GM23338 (cell line): Measurements from ENCODE around the gene SLC6A12. TPM values are rescaled to one million over a fixed set of nuclear protein-coding genes. Genes with fewer than 3 reads are reported as not detected.

Experiments
- ATAC-seq: fragments of 200-7000 bp; cut with Tn5 transposase; 3 replicates; pipeline ENCODE4 v1.9.1; 2020
- DNase-seq: peaks from one replicate; pipeline ENCODE4 v3.0.0-alpha.2; 2015; ENCODE audit warnings: low spot score
- H2AFZ ChIP-seq: fragments of 200-600 bp; sonication (generic); 2 replicates; pipeline ENCODE4 v1.8.0; 2016; ENCODE audit warnings: antibody characterized with exemption, mild to moderate bottlenecking, moderate library complexity
- H3F3A ChIP-seq: fragments of 200-600 bp; sonication (generic); replicated peaks from 2 replicates; pipeline ENCODE4 v1.8.0; 2017; ENCODE audit warnings: antibody characterized with exemption, mixed run types, low read depth
- H3K27ac ChIP-seq: fragments of 200-600 bp; sonication (generic); 2 replicates; pipeline ENCODE4 v1.6.1; 2016; ENCODE audit warnings: low read depth
- H3K27me3 ChIP-seq: fragments of 200-600 bp; sonication (generic); 2 replicates; pipeline ENCODE4 v1.8.0; 2016; ENCODE audit warnings: mild to moderate bottlenecking, mixed run types, moderate library complexity; ENCODE audit not compliant: insufficient read depth
- H3K36me3 ChIP-seq: fragments of 200-600 bp; sonication (generic); 2 replicates; pipeline ENCODE4 v1.8.0; 2016; ENCODE audit warnings: mild to moderate bottlenecking; ENCODE audit not compliant: insufficient read depth
- H3K4me1 ChIP-seq: fragments of 200-600 bp; sonication (generic); 2 replicates; pipeline ENCODE4 v1.8.0; 2016; ENCODE audit warnings: mild to moderate bottlenecking, moderate library complexity; ENCODE audit not compliant: insufficient read depth
- H3K4me2 ChIP-seq: fragments of 200-600 bp; sonication (generic); 2 replicates; pipeline ENCODE4 v1.7.1; 2017; ENCODE audit warnings: mixed run types
- H3K4me3 ChIP-seq: fragments of 200-600 bp; sonication (generic); 2 replicates; pipeline ENCODE4 v1.6.1; 2016; ENCODE audit warnings: mixed run types
- H3K79me2 ChIP-seq: fragments of 200-600 bp; sonication (generic); replicated peaks from 2 replicates; pipeline ENCODE4 v1.8.0; 2017; ENCODE audit warnings: mild to moderate bottlenecking; ENCODE audit not compliant: insufficient read depth
- H3K9me2 ChIP-seq: fragments of 200-600 bp; sonication (generic); 2 replicates; pipeline ENCODE4 v1.8.0; 2017; ENCODE audit not compliant: insufficient read depth
- H4K20me1 ChIP-seq: fragments of 200-600 bp; sonication (generic); replicated peaks from 2 replicates; pipeline ENCODE4 v1.8.0; 2017; ENCODE audit warnings: mild to moderate bottlenecking; ENCODE audit not compliant: insufficient read depth
- H3K27ac Mint-ChIP-seq: 2 replicates; pipeline ENCODE4 v1.8.0; 2020; ENCODE audit warnings: inconsistent platforms, mild to moderate bottlenecking, moderate library complexity, mixed read lengths
- H3K27me3 Mint-ChIP-seq: 3 replicates; pipeline ENCODE4 v1.8.0; 2022; ENCODE audit warnings: low read depth, mild to moderate bottlenecking, moderate library complexity, mixed read lengths, inconsistent platforms; ENCODE audit not compliant: insufficient read depth, poor library complexity
- H3K36me3 Mint-ChIP-seq: 3 replicates; pipeline ENCODE4 v1.8.0; 2021; ENCODE audit warnings: low read depth, mild to moderate bottlenecking, inconsistent platforms, moderate library complexity, mixed read lengths
- H3K4me1 Mint-ChIP-seq: 3 replicates; pipeline ENCODE4 v1.8.0; 2020; ENCODE audit warnings: mild to moderate bottlenecking, inconsistent platforms, mixed read lengths
- H3K4me3 Mint-ChIP-seq: 3 replicates; pipeline ENCODE4 v1.8.0; 2021; ENCODE audit warnings: moderate library complexity, mild to moderate bottlenecking, inconsistent platforms, mixed read lengths
- H3K9me3 Mint-ChIP-seq: 3 replicates; pipeline ENCODE4 v1.8.0; 2020; ENCODE audit warnings: moderate library complexity, mild to moderate bottlenecking, inconsistent platforms, mixed read lengths
- CREB1 ChIP-seq: fragments of 250-450 bp; sonication (Bioruptor Pico); IDR thresholded peaks from 2 replicates; pipeline ENCODE4 v1.5.0; 2020; ENCODE audit warnings: low read depth, mild to moderate bottlenecking, moderate library complexity
- EZH2 ChIP-seq: fragments of 200-600 bp; sonication (generic); IDR thresholded peaks from one replicate; pipeline ENCODE4 v1.8.0; 2017; ENCODE audit warnings: antibody characterized with exemption, mild to moderate bottlenecking, low read depth; ENCODE audit not compliant: unreplicated experiment
- EZH2phosphoT487 ChIP-seq: fragments of 200-600 bp; sonication (generic); IDR thresholded peaks from one replicate; pipeline ENCODE4 v1.8.1; 2018; ENCODE audit warnings: antibody characterized with exemption; ENCODE audit not compliant: unreplicated experiment
- JUNB ChIP-seq: IDR thresholded peaks from one replicate; pipeline ENCODE4 v1.6.1; 2016; ENCODE audit warnings: antibody characterized with exemption; ENCODE audit not compliant: unreplicated experiment
- NANOG ChIP-seq: IDR thresholded peaks from 2 replicates; pipeline ENCODE4 v1.6.1; 2016; ENCODE audit warnings: antibody characterized with exemption, borderline replicate concordance
- POLR2AphosphoS5 ChIP-seq: IDR thresholded peaks from 2 replicates; pipeline ENCODE4 v1.6.1; 2016; ENCODE audit warnings: antibody characterized with exemption, low read depth
- STAT1 ChIP-seq: IDR thresholded peaks from one replicate; pipeline ENCODE4 v1.6.1; 2016; ENCODE audit warnings: antibody characterized with exemption; ENCODE audit not compliant: unreplicated experiment
- ZNF114 ChIP-seq: fragments of 250-450 bp; sonication (Bioruptor Pico); IDR thresholded peaks from 2 replicates; pipeline ENCODE4 v1.5.0; 2020; ENCODE audit warnings: mild to moderate bottlenecking, moderate library complexity
- ZNF331 ChIP-seq: fragments of 250-450 bp; sonication (Bioruptor Pico); IDR thresholded peaks from 2 replicates; pipeline ENCODE4 v1.5.0; 2020; ENCODE audit warnings: low read depth, mild to moderate bottlenecking, moderate library complexity
- polyA plus RNA-seq: library from polyadenylated mRNA; unstranded; fragments of >200 nt; fragmentation: Nextera tagmentation; extraction: Ambion mirVana; gene quantifications from 2 replicates; pipeline ENCODE4 v1.2.1, GENCODE V29; 2016
- total RNA-seq: library from RNA; depleted of rRNA; stranded (reverse); fragments of >200 nt; shearing (Covaris generic); gene quantifications from 2 replicates; pipeline ENCODE4 v1.2.3, GENCODE V29; 2014
- TF ChIP-seq, protein P1 (sequence below), 2 experiments: fragments of 200-600 bp in 1 of 2; sonication (generic) in 1 of 2; conservative IDR thresholded peaks; 2 replicates each; pipeline versions ENCODE4 v1.5.1 to v1.6.1; 2016 to 2017; ENCODE audit warnings: antibody characterized with exemption in 2 of 2, low read depth in 2 of 2, mild to moderate bottlenecking in 2 of 2, moderate library complexity in 1 of 2
- TF ChIP-seq, protein P2 (sequence below): fragments of 250-450 bp; sonication (Bioruptor Pico); IDR thresholded peaks from 2 replicates; pipeline ENCODE4 v1.5.0; 2020; ENCODE audit warnings: mild to moderate bottlenecking, moderate library complexity
- TF ChIP-seq, protein P3 (sequence below): IDR thresholded peaks from one replicate; pipeline ENCODE4 v1.6.1; 2018; ENCODE audit warnings: antibody characterized with exemption; ENCODE audit not compliant: unreplicated experiment
- TF ChIP-seq, protein P4 (sequence below): IDR thresholded peaks from 2 replicates; pipeline ENCODE4 v1.6.1; 2016; ENCODE audit warnings: antibody characterized with exemption

SLC6A12 gene
- total and polyA plus RNA-seq, 2 experiments from 2014 or later, result 0.56 TPM; not detected in 1

DNA sequence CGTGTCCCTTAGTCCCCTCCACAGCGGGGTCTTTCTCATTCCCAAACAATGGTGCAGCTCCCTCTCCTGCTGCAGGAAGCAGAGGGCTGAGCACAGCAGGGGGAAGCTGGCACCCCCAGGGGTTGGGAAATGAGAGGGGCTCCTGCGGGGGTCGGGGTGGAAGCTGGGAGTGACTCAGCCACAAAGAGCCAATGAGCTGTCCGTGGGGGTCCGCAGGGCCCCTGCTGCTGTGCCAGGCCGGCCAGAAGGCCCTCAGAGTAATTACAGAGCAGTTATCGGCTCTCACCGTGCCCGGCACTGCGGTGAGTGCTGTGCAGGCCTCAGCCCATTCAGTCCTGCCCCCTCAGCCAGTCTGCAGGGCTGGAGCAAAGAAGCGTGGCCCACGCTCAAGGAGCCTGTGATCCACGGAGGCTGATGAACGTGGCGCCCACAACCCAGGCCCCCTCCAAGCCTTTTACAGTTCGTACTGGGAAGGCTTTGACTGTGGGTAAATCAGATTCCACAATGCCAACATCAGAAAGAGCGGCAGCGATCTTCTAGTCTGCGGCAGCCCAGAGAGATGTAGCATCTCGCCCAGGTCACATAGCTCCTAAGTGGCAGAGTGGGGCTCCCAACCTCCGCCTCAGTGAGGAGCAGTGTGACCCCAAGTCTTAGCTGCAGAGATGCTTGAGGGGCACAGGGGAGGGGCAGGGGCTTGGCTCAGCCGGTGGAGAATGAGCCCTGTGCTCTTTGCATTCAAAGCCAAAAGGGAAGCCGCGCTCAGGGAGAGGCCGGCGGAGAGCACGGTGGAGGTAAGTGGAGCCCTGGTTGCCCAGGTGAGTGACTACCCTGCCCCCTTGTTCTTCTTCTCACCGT lies 43.4 kb downstream of the SLC6A12 start:
- no peaks in the 10 kb centered on the region; the same call in 2 of the 3 replicates for H3K9me3 Mint-ChIP-seq
- H3K4me1 ChIP-seq, result peaks cover 14% of the 10 kb centered on the region; the same call in 1 of the 2 replicates
- no peak for DNase-seq

More for the DNA sequence above, 43.4 kb downstream of the SLC6A12 start:
- Mint-ChIP-seq H3K4me1 (peaks cover 60% of the 10 kb centered on the region), H3K27me3 (peaks cover 24% of the 10 kb centered on the region), H3K27ac (no peak overlapping the region), H3K4me3 (no peak overlapping the region; the same call in 2 of the 3 replicates), H3K36me3 (no peaks in the 10 kb centered on the region)
- Histone ChIP-seq H2AFZ (no peak overlapping the region), H3K9me2 (no peaks in the 10 kb centered on the region), H3K4me3 (no peak overlapping the region), H4K20me1 (no peaks in the 10 kb centered on the region), H3K27ac (no peak overlapping the region), H3K27me3 (no peaks in the 10 kb centered on the region), H3K36me3 (no peaks in the 10 kb centered on the region), H3F3A (no peaks in the 10 kb centered on the region), H3K79me2 (no peaks in the 10 kb centered on the region), H3K4me2 (no peak overlapping the region)
- peak; percentile 11 for ATAC-seq
- no peak for TF ChIP-seq NANOG
- no peak for TF ChIP-seq POLR2AphosphoS5
- no peak for TF ChIP-seq EZH2phosphoT487
- TF ChIP-seq, protein P1, sequence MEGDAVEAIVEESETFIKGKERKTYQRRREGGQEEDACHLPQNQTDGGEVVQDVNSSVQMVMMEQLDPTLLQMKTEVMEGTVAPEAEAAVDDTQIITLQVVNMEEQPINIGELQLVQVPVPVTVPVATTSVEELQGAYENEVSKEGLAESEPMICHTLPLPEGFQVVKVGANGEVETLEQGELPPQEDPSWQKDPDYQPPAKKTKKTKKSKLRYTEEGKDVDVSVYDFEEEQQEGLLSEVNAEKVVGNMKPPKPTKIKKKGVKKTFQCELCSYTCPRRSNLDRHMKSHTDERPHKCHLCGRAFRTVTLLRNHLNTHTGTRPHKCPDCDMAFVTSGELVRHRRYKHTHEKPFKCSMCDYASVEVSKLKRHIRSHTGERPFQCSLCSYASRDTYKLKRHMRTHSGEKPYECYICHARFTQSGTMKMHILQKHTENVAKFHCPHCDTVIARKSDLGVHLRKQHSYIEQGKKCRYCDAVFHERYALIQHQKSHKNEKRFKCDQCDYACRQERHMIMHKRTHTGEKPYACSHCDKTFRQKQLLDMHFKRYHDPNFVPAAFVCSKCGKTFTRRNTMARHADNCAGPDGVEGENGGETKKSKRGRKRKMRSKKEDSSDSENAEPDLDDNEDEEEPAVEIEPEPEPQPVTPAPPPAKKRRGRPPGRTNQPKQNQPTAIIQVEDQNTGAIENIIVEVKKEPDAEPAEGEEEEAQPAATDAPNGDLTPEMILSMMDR (conservative IDR thresholded peaks at IDR 0.05; ENCODE audit: low read depth in 2 of 2), result no peak
- TF ChIP-seq, protein P2, sequence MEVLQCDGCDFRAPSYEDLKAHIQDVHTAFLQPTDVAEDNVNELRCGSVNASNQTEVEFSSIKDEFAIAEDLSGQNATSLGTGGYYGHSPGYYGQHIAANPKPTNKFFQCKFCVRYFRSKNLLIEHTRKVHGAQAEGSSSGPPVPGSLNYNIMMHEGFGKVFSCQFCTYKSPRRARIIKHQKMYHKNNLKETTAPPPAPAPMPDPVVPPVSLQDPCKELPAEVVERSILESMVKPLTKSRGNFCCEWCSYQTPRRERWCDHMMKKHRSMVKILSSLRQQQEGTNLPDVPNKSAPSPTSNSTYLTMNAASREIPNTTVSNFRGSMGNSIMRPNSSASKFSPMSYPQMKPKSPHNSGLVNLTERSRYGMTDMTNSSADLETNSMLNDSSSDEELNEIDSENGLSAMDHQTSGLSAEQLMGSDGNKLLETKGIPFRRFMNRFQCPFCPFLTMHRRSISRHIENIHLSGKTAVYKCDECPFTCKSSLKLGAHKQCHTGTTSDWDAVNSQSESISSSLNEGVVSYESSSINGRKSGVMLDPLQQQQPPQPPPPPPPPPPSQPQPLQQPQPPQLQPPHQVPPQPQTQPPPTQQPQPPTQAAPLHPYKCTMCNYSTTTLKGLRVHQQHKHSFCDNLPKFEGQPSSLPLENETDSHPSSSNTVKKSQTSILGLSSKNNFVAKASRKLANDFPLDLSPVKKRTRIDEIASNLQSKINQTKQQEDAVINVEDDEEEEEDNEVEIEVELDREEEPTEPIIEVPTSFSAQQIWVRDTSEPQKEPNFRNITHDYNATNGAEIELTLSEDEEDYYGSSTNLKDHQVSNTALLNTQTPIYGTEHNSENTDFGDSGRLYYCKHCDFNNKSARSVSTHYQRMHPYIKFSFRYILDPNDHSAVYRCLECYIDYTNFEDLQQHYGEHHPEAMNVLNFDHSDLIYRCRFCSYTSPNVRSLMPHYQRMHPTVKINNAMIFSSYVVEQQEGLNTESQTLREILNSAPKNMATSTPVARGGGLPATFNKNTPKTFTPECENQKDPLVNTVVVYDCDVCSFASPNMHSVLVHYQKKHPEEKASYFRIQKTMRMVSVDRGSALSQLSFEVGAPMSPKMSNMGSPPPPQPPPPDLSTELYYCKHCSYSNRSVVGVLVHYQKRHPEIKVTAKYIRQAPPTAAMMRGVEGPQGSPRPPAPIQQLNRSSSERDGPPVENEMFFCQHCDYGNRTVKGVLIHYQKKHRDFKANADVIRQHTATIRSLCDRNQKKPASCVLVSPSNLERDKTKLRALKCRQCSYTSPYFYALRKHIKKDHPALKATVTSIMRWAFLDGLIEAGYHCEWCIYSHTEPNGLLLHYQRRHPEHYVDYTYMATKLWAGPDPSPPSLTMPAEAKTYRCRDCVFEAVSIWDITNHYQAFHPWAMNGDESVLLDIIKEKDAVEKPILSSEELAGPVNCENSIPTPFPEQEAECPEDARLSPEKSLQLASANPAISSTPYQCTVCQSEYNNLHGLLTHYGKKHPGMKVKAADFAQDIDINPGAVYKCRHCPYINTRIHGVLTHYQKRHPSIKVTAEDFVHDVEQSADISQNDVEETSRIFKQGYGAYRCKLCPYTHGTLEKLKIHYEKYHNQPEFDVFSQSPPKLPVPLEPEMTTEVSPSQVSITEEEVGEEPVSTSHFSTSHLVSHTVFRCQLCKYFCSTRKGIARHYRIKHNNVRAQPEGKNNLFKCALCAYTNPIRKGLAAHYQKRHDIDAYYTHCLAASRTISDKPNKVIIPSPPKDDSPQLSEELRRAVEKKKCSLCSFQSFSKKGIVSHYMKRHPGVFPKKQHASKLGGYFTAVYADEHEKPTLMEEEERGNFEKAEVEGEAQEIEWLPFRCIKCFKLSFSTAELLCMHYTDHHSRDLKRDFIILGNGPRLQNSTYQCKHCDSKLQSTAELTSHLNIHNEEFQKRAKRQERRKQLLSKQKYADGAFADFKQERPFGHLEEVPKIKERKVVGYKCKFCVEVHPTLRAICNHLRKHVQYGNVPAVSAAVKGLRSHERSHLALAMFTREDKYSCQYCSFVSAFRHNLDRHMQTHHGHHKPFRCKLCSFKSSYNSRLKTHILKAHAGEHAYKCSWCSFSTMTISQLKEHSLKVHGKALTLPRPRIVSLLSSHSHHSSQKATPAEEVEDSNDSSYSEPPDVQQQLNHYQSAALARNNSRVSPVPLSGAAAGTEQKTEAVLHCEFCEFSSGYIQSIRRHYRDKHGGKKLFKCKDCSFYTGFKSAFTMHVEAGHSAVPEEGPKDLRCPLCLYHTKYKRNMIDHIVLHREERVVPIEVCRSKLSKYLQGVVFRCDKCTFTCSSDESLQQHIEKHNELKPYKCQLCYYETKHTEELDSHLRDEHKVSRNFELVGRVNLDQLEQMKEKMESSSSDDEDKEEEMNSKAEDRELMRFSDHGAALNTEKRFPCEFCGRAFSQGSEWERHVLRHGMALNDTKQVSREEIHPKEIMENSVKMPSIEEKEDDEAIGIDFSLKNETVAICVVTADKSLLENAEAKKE (CRISPR knock-in tag), result no peak
- TF ChIP-seq, protein P3, sequence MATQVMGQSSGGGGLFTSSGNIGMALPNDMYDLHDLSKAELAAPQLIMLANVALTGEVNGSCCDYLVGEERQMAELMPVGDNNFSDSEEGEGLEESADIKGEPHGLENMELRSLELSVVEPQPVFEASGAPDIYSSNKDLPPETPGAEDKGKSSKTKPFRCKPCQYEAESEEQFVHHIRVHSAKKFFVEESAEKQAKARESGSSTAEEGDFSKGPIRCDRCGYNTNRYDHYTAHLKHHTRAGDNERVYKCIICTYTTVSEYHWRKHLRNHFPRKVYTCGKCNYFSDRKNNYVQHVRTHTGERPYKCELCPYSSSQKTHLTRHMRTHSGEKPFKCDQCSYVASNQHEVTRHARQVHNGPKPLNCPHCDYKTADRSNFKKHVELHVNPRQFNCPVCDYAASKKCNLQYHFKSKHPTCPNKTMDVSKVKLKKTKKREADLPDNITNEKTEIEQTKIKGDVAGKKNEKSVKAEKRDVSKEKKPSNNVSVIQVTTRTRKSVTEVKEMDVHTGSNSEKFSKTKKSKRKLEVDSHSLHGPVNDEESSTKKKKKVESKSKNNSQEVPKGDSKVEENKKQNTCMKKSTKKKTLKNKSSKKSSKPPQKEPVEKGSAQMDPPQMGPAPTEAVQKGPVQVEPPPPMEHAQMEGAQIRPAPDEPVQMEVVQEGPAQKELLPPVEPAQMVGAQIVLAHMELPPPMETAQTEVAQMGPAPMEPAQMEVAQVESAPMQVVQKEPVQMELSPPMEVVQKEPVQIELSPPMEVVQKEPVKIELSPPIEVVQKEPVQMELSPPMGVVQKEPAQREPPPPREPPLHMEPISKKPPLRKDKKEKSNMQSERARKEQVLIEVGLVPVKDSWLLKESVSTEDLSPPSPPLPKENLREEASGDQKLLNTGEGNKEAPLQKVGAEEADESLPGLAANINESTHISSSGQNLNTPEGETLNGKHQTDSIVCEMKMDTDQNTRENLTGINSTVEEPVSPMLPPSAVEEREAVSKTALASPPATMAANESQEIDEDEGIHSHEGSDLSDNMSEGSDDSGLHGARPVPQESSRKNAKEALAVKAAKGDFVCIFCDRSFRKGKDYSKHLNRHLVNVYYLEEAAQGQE, result no peak
- no peak for TF ChIP-seq ZNF114
- TF ChIP-seq ZNF331 (CRISPR knock-in tag), result no peak
- TF ChIP-seq EZH2, result no peak
- no peak for TF ChIP-seq CREB1 (CRISPR knock-in tag)
- TF ChIP-seq, protein P4, sequence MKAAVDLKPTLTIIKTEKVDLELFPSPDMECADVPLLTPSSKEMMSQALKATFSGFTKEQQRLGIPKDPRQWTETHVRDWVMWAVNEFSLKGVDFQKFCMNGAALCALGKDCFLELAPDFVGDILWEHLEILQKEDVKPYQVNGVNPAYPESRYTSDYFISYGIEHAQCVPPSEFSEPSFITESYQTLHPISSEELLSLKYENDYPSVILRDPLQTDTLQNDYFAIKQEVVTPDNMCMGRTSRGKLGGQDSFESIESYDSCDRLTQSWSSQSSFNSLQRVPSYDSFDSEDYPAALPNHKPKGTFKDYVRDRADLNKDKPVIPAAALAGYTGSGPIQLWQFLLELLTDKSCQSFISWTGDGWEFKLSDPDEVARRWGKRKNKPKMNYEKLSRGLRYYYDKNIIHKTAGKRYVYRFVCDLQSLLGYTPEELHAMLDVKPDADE, result no peak
- no peak for TF ChIP-seq JUNB
- no peak for TF ChIP-seq STAT1
